Cardiac fibroblast (primary cell): ENCODE data around the gene UMAD1.

Source experiments
- DNase-seq, 2 donors: peaks; one replicate each; pipeline versions ENCODE4 v3.0.0 to v3.0.0-alpha.2; 2010; ENCODE audit warnings: low read depth in 2 of 2
- H3K4me3 ChIP-seq, 2 donors: replicated peaks in 1 of 2; 1 replicate in 1 of 2; 2 replicates in 1 of 2; pipeline ENCODE4 v1.5.1; 2011; ENCODE audit warnings: low read depth in 2 of 2, low read length in 2 of 2, mild to moderate bottlenecking in 2 of 2, moderate library complexity in 1 of 2
- TF ChIP-seq, protein P1 (sequence below): IDR thresholded peaks from one replicate; pipeline ENCODE4 v1.5.1; 2011; ENCODE audit warnings: low read depth, mild to moderate bottlenecking, low read length, inconsistent platforms

Gene UMAD1

DNA sequence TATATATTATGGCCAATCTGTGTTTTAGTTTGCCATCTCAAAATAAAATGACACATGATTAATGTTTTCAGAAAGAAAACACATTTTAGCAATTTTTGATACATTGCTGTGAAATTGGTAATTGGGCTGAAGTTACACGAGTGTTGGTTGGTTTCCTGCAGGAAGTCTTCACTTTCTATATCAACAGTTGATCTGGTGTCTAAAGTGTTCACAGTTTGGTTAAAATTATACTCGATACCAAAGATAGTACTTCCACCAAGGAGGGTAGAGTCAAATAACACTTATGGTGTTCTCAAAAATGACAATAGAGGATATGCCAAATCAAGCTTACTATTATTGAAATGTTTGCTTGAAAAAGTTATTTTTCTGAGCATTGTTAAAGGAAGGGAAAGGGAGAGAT, 207.7 kb downstream of the UMAD1 start:
- no peak overlapping the region for H3K4me3 ChIP-seq
- TF ChIP-seq, protein P1, sequence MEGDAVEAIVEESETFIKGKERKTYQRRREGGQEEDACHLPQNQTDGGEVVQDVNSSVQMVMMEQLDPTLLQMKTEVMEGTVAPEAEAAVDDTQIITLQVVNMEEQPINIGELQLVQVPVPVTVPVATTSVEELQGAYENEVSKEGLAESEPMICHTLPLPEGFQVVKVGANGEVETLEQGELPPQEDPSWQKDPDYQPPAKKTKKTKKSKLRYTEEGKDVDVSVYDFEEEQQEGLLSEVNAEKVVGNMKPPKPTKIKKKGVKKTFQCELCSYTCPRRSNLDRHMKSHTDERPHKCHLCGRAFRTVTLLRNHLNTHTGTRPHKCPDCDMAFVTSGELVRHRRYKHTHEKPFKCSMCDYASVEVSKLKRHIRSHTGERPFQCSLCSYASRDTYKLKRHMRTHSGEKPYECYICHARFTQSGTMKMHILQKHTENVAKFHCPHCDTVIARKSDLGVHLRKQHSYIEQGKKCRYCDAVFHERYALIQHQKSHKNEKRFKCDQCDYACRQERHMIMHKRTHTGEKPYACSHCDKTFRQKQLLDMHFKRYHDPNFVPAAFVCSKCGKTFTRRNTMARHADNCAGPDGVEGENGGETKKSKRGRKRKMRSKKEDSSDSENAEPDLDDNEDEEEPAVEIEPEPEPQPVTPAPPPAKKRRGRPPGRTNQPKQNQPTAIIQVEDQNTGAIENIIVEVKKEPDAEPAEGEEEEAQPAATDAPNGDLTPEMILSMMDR = no peak
- no peak for DNase-seq

DNA sequence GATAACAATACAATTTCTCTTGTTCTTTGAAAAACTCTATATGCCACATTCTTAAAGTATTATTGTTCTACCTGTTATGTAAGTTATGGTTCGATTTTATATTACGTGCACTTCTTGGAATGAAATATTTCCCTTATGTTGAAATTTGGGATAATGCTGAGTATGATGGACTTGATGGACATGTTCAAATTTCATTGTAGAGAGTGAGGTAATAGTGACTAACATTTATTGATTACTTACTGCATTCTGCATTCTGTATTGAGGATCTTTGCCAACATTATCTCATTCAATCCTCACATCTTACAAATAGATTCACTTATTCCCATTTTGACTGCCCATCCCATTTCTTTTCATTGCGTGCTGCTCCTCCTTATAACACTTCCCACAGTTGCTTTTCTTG, 208.3 kb downstream of the UMAD1 start:
- DNase-seq = no peak
- H3K4me3 ChIP-seq = no peak overlapping the region
- TF ChIP-seq, protein P1 = no peak

DNA sequence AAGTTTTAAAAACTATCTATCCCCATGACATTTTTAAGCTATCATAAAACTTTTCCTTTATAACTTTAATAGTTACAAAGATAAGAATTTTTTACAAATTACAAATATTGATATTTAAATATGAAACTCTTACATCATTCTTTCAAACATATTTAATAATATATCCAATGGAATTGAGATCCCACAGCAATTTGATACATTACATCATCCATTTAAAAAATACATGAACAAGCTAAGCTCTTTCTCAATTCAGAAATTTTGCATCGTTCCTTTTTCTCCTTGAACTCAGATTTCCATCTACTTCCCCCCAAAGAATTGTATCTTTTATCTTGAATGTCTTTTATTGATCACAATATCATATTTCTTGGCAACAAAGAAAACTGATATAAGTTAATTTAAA, 209.6 kb downstream of the UMAD1 start:
- no peak overlapping the region for H3K4me3 ChIP-seq
- DNase-seq = no peak
- TF ChIP-seq, protein P1 = no peak

DNA sequence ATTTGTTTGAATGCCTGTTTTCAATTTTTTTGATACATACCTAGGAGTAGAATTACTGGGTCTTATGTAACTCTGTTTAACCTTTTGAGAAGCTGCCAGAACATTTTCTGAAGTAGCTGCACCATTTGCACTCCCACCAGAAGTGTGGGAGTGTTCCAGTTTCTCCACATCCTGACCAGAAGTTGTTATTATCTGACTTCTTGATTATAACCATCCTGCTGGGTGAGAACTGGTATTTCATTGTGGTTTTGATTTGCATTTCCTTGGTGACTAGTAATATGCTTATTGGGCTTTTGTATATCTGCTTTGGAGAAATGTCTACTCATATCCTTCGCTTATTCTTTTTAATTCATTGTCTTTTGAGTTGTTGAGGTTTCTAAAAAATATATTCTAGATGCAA, 210.8 kb downstream of the UMAD1 start:
- H3K4me3 ChIP-seq = no peak overlapping the region
- TF ChIP-seq, protein P1 = no peak
- peak; percentile 14 to 62 for DNase-seq

DNA sequence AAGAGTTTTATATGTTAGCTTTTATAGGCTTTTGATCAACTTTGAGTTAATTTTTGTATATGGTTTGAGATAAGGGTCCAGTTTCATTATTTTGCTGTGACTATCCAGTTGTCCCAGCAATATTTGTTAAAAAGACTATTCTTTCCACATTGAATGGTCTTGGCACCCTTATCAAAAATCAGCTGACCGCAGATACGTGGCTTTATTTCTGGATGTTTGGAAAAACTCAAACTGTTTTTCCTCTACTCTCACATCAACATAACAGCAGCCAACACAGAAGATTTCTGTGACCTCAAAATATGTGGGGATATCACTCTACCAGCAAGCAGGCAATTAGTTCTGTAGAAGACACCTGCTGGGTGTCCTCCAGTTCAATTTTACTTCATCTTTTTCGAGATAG, 211.4 kb downstream of the UMAD1 start:
- no peak overlapping the region for H3K4me3 ChIP-seq
- TF ChIP-seq, protein P1 = no peak
- DNase-seq = no peak

DNA sequence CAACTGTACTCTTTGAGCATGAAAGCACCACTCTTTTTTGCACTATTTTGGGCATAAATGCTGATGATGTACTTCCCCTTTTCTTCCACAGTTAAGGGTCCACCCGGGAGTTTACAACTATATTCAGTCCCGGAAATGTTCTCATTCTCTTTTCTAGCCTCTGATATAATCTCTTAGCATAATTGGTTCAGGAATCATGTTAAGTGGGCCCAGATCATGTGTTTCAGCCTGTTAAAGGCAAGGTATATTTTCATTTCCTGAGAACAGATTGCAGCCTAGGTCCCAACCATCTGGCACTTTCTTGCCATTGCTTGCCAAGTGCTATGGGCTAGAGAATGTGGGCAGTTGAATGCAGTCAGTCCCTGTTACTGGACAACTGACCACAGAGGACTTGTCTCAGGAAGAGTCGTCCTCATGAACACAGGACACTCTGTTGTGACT, 216.6 kb downstream of the UMAD1 start:
- TF ChIP-seq, protein P1 = no peak
- no peak overlapping the region for H3K4me3 ChIP-seq
- DNase-seq = no peak

DNA sequence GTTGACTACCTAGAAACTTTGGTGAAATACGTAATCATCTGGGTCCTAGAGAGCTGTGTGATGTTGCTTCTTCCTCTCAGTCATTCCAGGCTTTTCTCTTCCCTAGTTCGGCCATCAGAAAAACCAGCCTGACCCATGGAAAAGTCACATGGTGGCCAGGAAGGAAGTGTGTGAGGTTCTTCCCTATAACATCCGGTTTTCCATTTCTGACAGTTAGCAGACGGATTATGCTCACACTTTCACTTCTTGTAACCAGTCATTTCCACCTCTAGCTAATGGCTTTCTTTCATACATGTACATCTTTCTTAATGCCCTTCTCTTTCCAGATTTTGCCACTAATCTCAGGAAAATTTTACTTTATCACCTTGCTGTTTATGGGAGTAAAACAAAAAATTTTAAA, 218.0 kb downstream of the UMAD1 start:
- TF ChIP-seq, protein P1 = no peak
- no peak for DNase-seq
- no peak overlapping the region for H3K4me3 ChIP-seq
